GM23338 (cell line): ENCODE data around the gene POLR2J3.
"Not testable (repeated sequence)": the region's sequence is repeated elsewhere in the genome, so short reads cannot be mapped to it uniquely, and the experiment has no call there.

Source experiments
- CREB1 ChIP-seq: fragments of 250-450 bp; sonication (Bioruptor Pico); IDR thresholded peaks from 2 replicates; pipeline ENCODE4 v1.5.0; 2020; ENCODE audit warnings: low read depth, mild to moderate bottlenecking, moderate library complexity
- CTCF ChIP-seq, 2 experiments: fragments of 200-600 bp in 1 of 2; sonication (generic) in 1 of 2; conservative IDR thresholded peaks; 2 replicates each; pipeline versions ENCODE4 v1.5.1 to v1.6.1; 2016 to 2017; ENCODE audit warnings: antibody characterized with exemption in 2 of 2, low read depth in 2 of 2, mild to moderate bottlenecking in 2 of 2, moderate library complexity in 1 of 2
- EZH2 ChIP-seq: fragments of 200-600 bp; sonication (generic); IDR thresholded peaks from one replicate; pipeline ENCODE4 v1.8.0; 2017; ENCODE audit warnings: antibody characterized with exemption, mild to moderate bottlenecking, low read depth; ENCODE audit not compliant: unreplicated experiment
- EZH2phosphoT487 ChIP-seq: fragments of 200-600 bp; sonication (generic); IDR thresholded peaks from one replicate; pipeline ENCODE4 v1.8.1; 2018; ENCODE audit warnings: antibody characterized with exemption; ENCODE audit not compliant: unreplicated experiment
- JUNB ChIP-seq: IDR thresholded peaks from one replicate; pipeline ENCODE4 v1.6.1; 2016; ENCODE audit warnings: antibody characterized with exemption; ENCODE audit not compliant: unreplicated experiment
- NANOG ChIP-seq: IDR thresholded peaks from 2 replicates; pipeline ENCODE4 v1.6.1; 2016; ENCODE audit warnings: antibody characterized with exemption, borderline replicate concordance
- POLR2AphosphoS5 ChIP-seq: IDR thresholded peaks from 2 replicates; pipeline ENCODE4 v1.6.1; 2016; ENCODE audit warnings: antibody characterized with exemption, low read depth
- REST ChIP-seq: IDR thresholded peaks from one replicate; pipeline ENCODE4 v1.6.1; 2018; ENCODE audit warnings: antibody characterized with exemption; ENCODE audit not compliant: unreplicated experiment
- TF ChIP-seq, protein P1 (sequence below): IDR thresholded peaks from 2 replicates; pipeline ENCODE4 v1.6.1; 2016; ENCODE audit warnings: antibody characterized with exemption

- not testable (repeated sequence) for TF ChIP-seq EZH2; CTCF (conservative IDR thresholded peaks at IDR 0.05; ENCODE audit: low read depth in 2 of 2); REST; POLR2AphosphoS5; EZH2phosphoT487; CREB1 (CRISPR knock-in tag); NANOG; JUNB
- TF ChIP-seq, protein P1, sequence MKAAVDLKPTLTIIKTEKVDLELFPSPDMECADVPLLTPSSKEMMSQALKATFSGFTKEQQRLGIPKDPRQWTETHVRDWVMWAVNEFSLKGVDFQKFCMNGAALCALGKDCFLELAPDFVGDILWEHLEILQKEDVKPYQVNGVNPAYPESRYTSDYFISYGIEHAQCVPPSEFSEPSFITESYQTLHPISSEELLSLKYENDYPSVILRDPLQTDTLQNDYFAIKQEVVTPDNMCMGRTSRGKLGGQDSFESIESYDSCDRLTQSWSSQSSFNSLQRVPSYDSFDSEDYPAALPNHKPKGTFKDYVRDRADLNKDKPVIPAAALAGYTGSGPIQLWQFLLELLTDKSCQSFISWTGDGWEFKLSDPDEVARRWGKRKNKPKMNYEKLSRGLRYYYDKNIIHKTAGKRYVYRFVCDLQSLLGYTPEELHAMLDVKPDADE = not testable (repeated sequence)
Observed at GRCh38 chr7:102517550-102518147, 54.7 kb downstream of the POLR2J3 start, which contains the start of gene RASA4B.
